ENCODE results near the gene TET3. TPM values are rescaled to one million over a fixed set of nuclear protein-coding genes. Genes with fewer than 3 reads are reported as not detected.

Gene TET3
- total RNA-seq, 1 experiment from 2014 or later = 19.1 TPM

GRCh38 chr2:74033375-74033774 is 48.7 kb downstream of the TET3 start:
- Histone ChIP-seq H3K4me1 (replicated peaks; ENCODE audit: insufficient read depth) (no peaks in the 10 kb centered on the region), H3F3A (ENCODE audit: insufficient read depth, low read depth) (no peaks in the 10 kb centered on the region), H2AFZ (no peak overlapping the region), H3K9me2 (ENCODE audit: insufficient read depth) (no peaks in the 10 kb centered on the region), H3K9me3 (ENCODE audit: insufficient read depth, low read depth) (no peaks in the 10 kb centered on the region), H3K4me3 (no peak overlapping the region), H3K4me2 (no peak overlapping the region), H3K79me2 (ENCODE audit: low read depth) (peaks cover 84% of the 10 kb centered on the region), H3K27ac (no peak overlapping the region), H4K20me1 (ENCODE audit: insufficient read depth) (peaks cover 79% of the 10 kb centered on the region), H3K27me3 (ENCODE audit: insufficient read depth, low read depth) (no peaks in the 10 kb centered on the region), H3K36me3 (ENCODE audit: low read depth) (no peaks in the 10 kb centered on the region)
- no TSS peak for BruUV-seq (replicated peaks)
- DNase-seq = no peak
- intact Hi-C loops (cut with micrococcal nuclease; ENCODE audit: unreplicated experiment) = no loop called here
- TF ChIP-seq, protein P1, sequence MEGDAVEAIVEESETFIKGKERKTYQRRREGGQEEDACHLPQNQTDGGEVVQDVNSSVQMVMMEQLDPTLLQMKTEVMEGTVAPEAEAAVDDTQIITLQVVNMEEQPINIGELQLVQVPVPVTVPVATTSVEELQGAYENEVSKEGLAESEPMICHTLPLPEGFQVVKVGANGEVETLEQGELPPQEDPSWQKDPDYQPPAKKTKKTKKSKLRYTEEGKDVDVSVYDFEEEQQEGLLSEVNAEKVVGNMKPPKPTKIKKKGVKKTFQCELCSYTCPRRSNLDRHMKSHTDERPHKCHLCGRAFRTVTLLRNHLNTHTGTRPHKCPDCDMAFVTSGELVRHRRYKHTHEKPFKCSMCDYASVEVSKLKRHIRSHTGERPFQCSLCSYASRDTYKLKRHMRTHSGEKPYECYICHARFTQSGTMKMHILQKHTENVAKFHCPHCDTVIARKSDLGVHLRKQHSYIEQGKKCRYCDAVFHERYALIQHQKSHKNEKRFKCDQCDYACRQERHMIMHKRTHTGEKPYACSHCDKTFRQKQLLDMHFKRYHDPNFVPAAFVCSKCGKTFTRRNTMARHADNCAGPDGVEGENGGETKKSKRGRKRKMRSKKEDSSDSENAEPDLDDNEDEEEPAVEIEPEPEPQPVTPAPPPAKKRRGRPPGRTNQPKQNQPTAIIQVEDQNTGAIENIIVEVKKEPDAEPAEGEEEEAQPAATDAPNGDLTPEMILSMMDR (conservative IDR thresholded peaks at IDR 0.05) = no peak
- no peak for TF ChIP-seq EZH2 (IDR thresholded peaks at IDR 0.05; ENCODE audit: low read depth)
- ChIA-PET POLR2A (ENCODE audit: unreplicated experiment) (no interaction called here), CTCF (no interaction called here)

Other genes starting within 250 kb of the TET3 start
- 20.4 and 33.8 TPM in 2 replicates for gene TPRKB, start 247.6 kb upstream of the TET3 start, total RNA-seq (2021)
- gene DUSP11, start 204.8 kb upstream of the TET3 start, total RNA-seq (2021) = 18.8 and 24.1 TPM in 2 replicates
- gene C2orf78, start 200.7 kb upstream of the TET3 start, total RNA-seq (2021) = not detected in 2 replicates
- 42.9 and 52.2 TPM in 2 replicates for gene STAMBP, start 155.9 kb upstream of the TET3 start, total RNA-seq (2021)
- not detected in 2 replicates for gene ACTG2, start 91.9 kb upstream of the TET3 start, total RNA-seq (2021)
- 72.3 and 78.7 TPM in 2 replicates for gene DGUOK, start 58.0 kb upstream of the TET3 start, total RNA-seq (2021)
- 28.2 and 30.4 TPM in 2 replicates for gene BOLA3, start 163.0 kb downstream of the TET3 start, total RNA-seq (2021)
- 138 and 143 TPM in 2 replicates for gene MOB1A, start 194.0 kb downstream of the TET3 start, total RNA-seq (2021)
- 192 and 197 TPM in 2 replicates for gene MTHFD2, start 213.7 kb downstream of the TET3 start, total RNA-seq (2021)